Esophagus squamous epithelium (tissue), 4 donors: ENCODE data around the gene TNFAIP8L1.

Source experiments
- CTCF ChIP-seq, 6 experiments: fragments of 450-650 bp in 4 of 6; fragments of 200-600 bp in 2 of 6; sonication (generic) in 2 of 6; IDR thresholded peaks; one replicate each; pipeline ENCODE4 v1.5.1; 2016 to 2019; ENCODE audit warnings: antibody characterized with exemption in 6 of 6, mild to moderate bottlenecking in 4 of 6, moderate library complexity in 4 of 6
- POLR2A ChIP-seq, 4 donors: fragments of 450-650 bp; IDR thresholded peaks; one replicate each; pipeline ENCODE4 v1.6.1; 2017; ENCODE audit warnings: antibody characterized with exemption in 4 of 4, mild to moderate bottlenecking in 4 of 4, moderate library complexity in 3 of 4

- TF ChIP-seq POLR2A (IDR thresholded peaks at IDR 0.05) (no peak), CTCF (IDR thresholded peaks at IDR 0.05) (no peak)
These were observed 16.8 kb downstream of the TNFAIP8L1 start for GRCh38 chr19:4656102-4656501.
